ENCODE data around the gene HEPH.

- TF ChIP-seq POLR2A (IDR thresholded peaks at IDR 0.05) (no peak), CTCF (IDR thresholded peaks at IDR 0.05) (no peak)
These were observed 423 bp downstream of the HEPH start for GRCh38 chrX:66164470-66164869.
